HG03460 (cell line): ENCODE results near the gene BBIP1.

Source experiments
- ATAC-seq: cut with Tn5 transposase; IDR thresholded peaks from one replicate; pipeline ENCODE4 v1.9.1; 2021; ENCODE audit not compliant: unreplicated experiment

The BBIP1 gene

GRCh38 chr10:110918643-110919348 lies at the start of gene BBIP1:
Gene BBIP1 (minus strand): TSS chr10:110919180. CDS start chr10:110918157, 1,023 bp downstream.
- ATAC-seq, result peak; percentile 77

GRCh38 chr10:110967645-110968044 lies 48.7 kb upstream of the BBIP1 start:
- peak; percentile 38 for ATAC-seq

GRCh38 chr10:110967009-110967630 lies 48.1 kb upstream of the BBIP1 start:
- ATAC-seq, result peak; percentile 33

GRCh38 chr10:110966146-110966545 lies 47.2 kb upstream of the BBIP1 start:
- no peak for ATAC-seq

- ATAC-seq, result no peak
These were observed 46.2 kb upstream of the BBIP1 start for GRCh38 chr10:110965216-110965615.

GRCh38 chr10:110964681-110965080 lies 45.7 kb upstream of the BBIP1 start:
- ATAC-seq, result no peak

- ATAC-seq, result no peak
These were observed 44.2 kb upstream of the BBIP1 start for GRCh38 chr10:110963162-110963561.

- ATAC-seq, result no peak
These were observed 43.5 kb upstream of the BBIP1 start for GRCh38 chr10:110962443-110962842.

GRCh38 chr10:110960333-110960712 lies 41.3 kb upstream of the BBIP1 start:
- no peak for ATAC-seq

- no peak for ATAC-seq
These were observed 40.7 kb upstream of the BBIP1 start for GRCh38 chr10:110959379-110960332.

GRCh38 chr10:110957606-110958005 lies 38.6 kb upstream of the BBIP1 start:
- ATAC-seq, result no peak

GRCh38 chr10:110951381-110951780 lies 32.4 kb upstream of the BBIP1 start:
- no peak for ATAC-seq

- ATAC-seq, result no peak
These were observed 28.1 kb upstream of the BBIP1 start for GRCh38 chr10:110947061-110947595.

- ATAC-seq, result no peak
These were observed 27.5 kb upstream of the BBIP1 start for GRCh38 chr10:110946496-110946895.

- no peak for ATAC-seq
These were observed 25.9 kb upstream of the BBIP1 start for GRCh38 chr10:110944792-110945396.

GRCh38 chr10:110939419-110939818 lies 20.4 kb upstream of the BBIP1 start:
- ATAC-seq, result no peak

GRCh38 chr10:110936757-110937156 lies 17.8 kb upstream of the BBIP1 start:
- no peak for ATAC-seq

- ATAC-seq, result no peak
These were observed 13.7 kb upstream of the BBIP1 start for GRCh38 chr10:110932505-110933180.

GRCh38 chr10:110931769-110932381 lies 12.9 kb upstream of the BBIP1 start:
- ATAC-seq, result no peak

GRCh38 chr10:110927461-110927860 lies 8.5 kb upstream of the BBIP1 start:
- ATAC-seq, result no peak
